HG03097 (cell line): ENCODE measurements around the gene AJM1.
A peak's percentile ranks its signal among the peaks of the same experiment; 100 is the strongest.
"Not testable (repeated sequence)": the region's sequence is repeated elsewhere in the genome, so short reads cannot be mapped to it uniquely, and the experiment has no call there.

Experiments
- ATAC-seq: cut with Tn5 transposase; IDR thresholded peaks from one replicate; pipeline ENCODE4 v1.9.1; 2021; ENCODE audit not compliant: unreplicated experiment, low FRiP score

Gene AJM1

GRCh38 chr9:136843159-136843800 is 1.0 kb downstream of the AJM1 start:
- not testable (repeated sequence) for ATAC-seq

GRCh38 chr9:136843801-136844740 is 1.8 kb downstream of the AJM1 start:
- not testable (repeated sequence) for ATAC-seq

GRCh38 chr9:136844761-136845464 is 2.6 kb downstream of the AJM1 start:
- ATAC-seq: no peak

GRCh38 chr9:136845465-136846260 is 3.4 kb downstream of the AJM1 start:
- no peak for ATAC-seq

GRCh38 chr9:136846376-136847087 is 4.3 kb downstream of the AJM1 start:
- no peak for ATAC-seq

GRCh38 chr9:136847088-136847825 is 5.0 kb downstream of the AJM1 start:
- no peak for ATAC-seq

- no peak for ATAC-seq
These were observed 5.6 kb downstream of the AJM1 start for GRCh38 chr9:136847826-136848392.

GRCh38 chr9:136848393-136849037 is 6.2 kb downstream of the AJM1 start:
- no peak for ATAC-seq

GRCh38 chr9:136849038-136849959 is 7.0 kb downstream of the AJM1 start, which contains the start of gene PHPT1:
PHPT1 (plus strand) TSS chr9:136849409; CDS start chr9:136849431, 22 bp downstream.
- ATAC-seq: peak; percentile 78

GRCh38 chr9:136849960-136850865 is 7.9 kb downstream of the AJM1 start:
- ATAC-seq: no peak

- no peak for ATAC-seq
These were observed 8.8 kb downstream of the AJM1 start for GRCh38 chr9:136850866-136851775.

GRCh38 chr9:136851941-136852663 is 9.8 kb downstream of the AJM1 start, which contains the start of gene MAMDC4:
MAMDC4 (plus strand) TSS chr9:136852346; CDS start chr9:136852417, 71 bp downstream.
- ATAC-seq: no peak

- no peak for ATAC-seq
These were observed 10.7 kb downstream of the AJM1 start for GRCh38 chr9:136852664-136853595.
